Activated CD8-positive, alpha-beta memory T cell treated with anti-CD3 and anti-CD28 coated beads, Interleukin-2, amount 50 U/mL, for 48 hours (primary cell): Measurements from ENCODE around the gene PAQR4.

Experiments used
- DNase-seq: peaks from one replicate; pipeline ENCODE4 v3.0.0-alpha.2; 2020

Gene PAQR4

DNA sequence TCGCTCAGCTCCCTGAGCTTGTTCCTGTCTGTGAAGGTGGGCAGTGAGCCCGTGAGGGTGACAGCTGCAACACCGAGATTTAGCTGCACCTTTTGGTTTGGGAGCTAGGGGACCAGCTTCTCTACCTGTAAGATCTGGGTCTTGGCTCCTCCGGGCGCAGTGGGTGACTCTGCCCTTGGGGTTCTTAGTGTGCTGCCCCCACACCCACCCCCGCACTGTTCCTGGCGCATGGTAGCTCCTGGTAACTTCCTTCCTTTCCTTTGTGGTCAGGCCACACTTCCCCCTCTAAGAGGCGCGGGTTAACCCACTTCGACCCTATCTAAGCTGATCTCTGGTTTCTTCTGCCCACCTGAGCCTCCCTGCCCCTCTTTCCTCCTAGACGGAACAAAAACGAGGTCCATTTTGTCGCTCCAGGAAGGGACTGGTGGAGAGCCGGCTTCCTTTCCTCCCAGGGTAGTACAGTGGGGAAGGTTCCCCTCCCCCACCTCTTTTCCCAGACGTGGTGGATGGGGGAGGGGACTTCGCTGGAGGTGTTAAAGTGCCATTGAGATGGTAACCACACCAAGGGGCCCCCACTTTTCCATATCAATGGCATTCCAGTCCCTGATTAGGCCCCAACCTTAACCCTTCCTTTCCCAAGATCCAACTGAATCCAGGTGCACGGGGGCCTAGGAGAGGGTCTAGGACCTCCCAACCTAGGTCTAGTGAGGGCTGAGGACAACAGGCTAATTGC, 39.0 kb downstream of the PAQR4 start:
- DNase-seq = no peak

DNA sequence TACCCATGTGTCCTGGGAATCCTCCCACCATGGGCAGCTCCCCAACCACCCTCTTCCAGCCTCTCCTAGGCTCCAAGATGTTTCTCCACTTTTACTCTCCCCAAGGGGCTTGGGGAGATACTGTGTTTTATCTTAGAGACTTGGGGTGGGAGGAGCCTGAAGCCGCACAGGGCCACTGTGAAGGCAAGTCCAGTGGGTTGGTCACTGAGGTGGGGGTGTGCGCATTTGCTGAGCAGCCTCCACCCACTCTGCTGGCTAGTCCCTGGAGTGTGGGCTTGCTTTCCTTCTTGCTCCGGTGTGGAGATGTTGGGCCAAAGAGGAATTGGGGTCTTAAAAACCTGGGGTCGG, 39.5 kb downstream of the PAQR4 start:
- DNase-seq = no peak

DNA sequence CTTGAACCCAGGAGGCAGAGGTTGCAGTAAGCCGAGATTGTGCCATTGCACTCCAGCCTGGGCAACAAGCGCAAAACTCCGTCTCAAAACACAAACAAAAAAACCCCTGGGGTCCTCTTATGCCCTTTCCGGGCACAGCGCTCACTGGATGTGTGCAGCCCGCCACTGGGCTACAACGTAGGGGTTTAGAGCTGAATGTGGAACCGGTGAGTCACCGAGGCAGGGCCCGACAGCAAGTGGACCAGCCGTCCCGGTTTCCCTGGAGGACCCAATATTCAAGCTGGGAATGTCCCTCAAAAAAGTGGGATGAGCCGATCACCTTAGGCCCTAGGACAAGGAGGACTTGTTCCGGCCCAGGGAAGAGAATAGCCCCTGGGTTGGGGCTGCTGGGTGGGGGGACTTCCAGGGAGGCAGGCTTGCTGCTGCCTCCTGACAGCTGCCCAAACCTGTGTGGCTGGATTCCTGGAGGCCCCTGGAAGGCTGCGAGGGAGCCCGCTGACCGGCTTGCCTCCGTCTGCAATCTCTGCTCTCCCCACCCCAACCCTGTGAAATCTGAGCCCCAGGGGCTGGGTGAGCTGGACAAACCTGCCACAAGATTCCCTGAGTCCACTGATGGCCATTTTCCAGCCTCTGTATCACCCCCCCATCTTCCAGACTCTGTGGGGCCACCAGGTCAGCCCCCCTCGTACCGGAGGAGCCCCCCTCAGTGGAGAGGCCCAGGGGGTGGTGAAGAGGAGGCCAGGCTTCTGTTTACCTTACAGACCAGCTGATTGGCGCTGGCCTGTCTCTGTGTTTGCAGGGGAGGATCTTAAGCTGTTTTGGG, 40.6 kb downstream of the PAQR4 start:
- DNase-seq = no peak

DNA sequence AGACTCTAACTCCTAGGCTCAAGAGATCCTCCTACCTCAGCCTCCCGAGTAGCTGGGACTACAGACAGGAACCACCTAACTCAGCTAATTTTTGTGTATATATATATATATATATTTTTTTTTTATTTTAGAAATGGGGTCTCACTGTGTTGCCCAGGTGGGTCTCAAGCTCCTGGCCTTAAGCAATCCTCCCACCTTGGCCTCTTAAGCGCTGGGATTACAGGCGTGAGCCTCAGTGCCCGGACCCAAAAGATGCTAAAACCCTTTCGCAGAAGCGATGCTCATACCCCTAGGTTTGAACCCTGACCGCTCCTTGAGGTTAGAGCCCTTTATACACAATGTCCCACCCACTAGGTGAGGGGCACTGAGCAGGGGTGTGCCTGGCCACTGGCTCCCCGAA, 41.4 kb downstream of the PAQR4 start:
- no peak for DNase-seq

DNA sequence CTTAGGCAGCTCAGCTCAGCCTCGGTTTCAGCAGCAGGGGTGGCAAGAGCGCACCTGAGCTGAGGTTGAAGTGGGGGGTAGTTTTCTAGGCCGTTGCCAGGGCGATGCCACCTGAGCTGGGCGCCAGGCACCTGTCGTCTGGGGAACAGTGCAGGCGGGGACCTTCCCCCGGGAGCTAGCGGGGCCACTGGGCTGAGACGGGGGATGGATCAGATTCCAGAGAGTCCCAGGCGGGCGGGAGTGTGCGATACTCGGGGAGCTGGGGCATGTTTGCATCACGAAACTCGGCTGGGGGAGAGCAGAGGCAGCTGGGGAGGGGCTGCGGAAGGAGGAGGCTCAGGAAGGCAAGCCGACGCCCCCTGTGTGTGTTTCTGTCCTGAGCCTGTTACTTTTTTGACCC, 43.1 kb downstream of the PAQR4 start:
- DNase-seq = no peak

DNA sequence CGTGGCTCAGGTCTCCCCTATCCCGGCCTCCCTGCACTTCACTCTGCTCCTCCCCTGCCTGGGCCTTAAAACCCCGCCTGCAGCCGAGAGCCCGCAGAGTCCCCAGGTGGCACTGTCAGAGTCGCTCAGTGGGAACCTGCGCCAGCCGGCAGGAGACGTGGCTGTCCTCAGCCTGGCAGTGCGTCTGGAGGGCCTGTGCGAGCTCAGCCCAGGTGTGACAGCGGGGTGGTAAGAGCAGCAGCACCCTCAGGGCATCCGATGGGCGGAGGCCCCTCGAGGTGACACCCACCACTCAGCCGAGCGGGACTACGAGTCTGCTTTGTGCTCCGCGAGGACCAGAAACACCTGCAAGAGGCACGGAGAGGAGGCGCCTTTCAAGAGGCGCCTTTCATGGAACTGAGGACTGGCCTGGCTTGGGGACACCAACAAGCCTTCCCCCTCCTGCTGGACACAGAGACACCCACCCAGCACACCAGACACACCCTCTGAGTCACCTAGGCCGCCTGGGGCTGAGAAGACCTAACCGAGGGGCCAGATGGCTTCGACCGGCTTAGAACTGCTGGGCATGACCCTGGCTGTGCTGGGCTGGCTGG, 43.8 kb downstream of the PAQR4 start, which contains the start of gene CLDN9:
Gene CLDN9, plus strand, starts transcription at position 96 of the 593 bp plus-strand sequence. Its CDS starts 440 bp downstream, at position 536.
- DNase-seq = no peak

DNA sequence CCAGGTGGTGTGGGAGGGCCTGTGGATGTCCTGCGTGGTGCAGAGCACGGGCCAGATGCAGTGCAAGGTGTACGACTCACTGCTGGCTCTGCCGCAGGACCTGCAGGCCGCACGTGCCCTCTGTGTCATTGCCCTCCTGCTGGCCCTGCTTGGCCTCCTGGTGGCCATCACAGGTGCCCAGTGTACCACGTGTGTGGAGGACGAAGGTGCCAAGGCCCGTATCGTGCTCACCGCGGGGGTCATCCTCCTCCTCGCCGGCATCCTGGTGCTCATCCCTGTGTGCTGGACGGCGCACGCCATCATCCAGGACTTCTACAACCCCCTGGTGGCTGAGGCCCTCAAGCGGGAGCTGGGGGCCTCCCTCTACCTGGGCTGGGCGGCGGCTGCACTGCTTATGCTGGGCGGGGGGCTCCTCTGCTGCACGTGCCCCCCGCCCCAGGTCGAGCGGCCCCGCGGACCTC, 44.4 kb downstream of the PAQR4 start:
- no peak for DNase-seq

DNA sequence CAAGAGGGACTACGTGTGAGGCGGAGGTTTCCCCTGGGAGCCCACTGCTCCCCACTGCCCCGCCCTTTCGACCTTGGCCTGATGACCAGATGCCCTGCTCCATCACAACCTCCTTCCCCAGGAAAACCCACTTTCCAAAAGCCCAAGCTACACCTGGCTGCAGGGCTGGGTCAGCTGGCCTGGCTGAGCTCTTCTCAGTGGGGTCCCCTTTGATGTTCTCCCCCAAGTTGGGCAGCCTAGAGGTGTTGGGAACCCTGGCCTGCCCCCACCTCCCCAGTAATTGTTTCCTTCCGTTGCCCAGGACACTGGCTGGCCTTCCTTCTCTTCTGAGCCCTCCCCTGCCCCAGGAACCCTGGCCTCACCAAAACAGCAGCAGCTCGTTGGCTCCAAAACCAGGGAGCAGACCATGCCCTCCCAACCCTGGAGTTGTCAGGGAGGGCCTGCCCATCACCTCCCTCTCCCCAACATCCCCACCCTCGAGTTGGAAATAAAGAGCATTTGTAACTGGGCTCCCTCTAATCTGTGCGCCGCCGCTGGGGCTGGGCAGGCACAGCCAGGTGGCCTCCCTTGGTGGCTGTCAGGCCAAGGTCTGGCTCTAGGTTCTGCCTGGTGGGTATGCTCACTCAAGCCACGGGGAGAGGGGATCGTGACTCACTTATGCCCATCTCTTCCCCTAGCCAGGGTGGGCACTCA, 45.0 kb downstream of the PAQR4 start:
- no peak for DNase-seq

DNA sequence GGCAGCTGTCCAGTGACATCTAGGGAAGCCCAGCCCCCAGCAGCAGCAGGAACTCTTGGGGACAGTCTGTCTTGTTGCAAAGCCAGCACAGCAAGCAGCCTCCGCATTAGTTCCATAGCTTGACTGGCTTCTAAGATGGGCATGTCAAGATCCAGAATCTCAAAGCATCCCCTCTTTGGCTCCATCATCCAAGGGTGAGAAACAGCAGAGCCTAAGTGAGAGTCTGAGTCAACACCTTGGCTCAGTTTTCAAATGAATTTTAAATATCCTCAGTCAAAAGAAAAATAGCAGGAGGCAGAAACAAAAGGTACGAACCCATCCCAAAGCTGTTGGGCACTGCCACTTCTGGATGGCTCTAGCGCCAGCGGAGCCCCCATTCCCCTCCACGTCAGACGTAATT, 45.8 kb downstream of the PAQR4 start:
- DNase-seq = no peak

DNA sequence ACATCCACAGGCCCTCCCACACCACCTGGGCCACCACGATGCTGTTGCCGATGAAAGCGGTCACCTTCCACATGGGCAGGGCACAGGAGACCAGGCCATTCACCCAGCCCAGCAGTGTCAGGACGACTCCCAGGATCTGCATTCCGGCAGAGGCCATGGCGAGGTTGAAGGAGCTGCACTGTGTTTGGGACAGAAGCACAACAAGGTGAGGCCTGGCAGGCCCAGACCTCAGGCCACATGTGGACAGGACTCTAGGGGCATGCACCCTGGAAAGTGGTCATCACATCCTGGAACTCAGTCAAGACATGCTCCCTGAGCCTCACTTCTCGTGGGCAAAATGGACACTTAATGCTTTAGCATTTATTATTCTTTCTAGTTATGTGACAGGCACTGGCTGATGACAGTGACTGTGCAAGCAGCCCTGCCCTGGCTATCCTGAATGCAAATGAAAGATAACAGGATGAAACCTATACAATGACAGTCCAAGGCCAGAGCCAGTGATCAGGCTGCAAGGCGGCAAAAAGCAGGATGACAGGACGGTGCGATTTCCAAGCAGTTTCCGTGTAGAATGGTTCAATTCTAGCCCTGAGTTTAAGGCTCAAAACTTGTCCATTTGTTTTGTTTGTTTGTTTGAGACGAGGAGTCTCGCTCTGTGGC, 46.8 kb downstream of the PAQR4 start:
- no peak for DNase-seq

DNA sequence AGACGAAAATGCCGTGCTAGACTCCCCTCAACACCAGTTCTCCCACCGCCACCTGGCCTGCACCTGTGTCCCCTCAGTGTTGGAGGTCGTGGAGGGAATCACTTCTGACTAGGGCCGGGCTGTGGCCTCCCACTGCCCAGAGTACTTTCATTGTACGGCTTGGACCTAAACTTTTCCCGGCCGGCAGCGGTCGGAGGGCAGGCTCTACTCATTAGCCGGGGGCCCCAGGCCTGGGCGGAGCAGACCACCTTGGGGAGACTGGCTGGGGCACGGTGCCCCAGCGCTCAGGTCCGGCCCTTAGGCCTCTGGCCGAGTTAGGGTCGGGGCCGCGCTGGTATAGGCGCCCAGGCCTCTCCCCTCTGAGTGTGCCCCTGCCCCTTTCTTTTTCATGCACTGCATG, 48.2 kb downstream of the PAQR4 start:
- no peak for DNase-seq

DNA sequence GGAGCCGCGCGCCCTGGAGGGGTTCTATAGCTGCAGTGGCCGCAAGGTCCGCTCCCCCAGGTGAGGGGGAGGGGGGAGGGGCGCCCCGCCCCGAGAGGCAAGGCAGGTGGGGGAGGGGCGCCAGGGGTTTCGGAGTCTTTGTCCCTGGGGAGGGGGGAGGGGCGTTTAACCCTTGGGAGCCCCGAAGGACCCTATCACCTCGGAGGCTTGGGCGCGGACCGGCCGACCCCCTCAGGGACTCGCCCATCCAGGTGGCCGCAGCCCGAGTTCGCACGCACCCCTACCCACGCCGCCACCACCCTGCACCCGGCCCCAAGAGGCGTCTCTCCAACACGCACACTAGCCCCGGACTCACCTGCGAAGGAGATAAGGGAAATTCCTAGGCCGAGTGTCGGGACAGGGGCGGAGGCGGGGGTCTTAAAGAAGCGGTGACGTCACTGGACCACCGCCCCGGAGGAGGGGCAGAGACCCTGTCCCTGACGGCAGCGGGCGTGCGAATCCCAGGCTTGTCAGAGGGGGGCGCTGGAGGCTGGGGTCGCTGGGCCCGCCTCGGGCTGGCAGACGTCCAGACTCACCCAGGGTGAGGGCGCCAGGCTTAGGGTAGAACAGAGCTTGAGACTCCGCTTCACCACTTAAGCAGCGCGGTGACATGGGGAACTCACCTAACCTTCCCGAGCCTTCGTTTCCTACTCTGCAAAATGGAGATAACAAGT, 48.8 kb downstream of the PAQR4 start, which contains the start of gene CLDN6:
Gene CLDN6, minus strand, starts transcription at position 390 of the 713 bp plus-strand sequence. CDS start 2,162 bp downstream, outside the sequence.
- DNase-seq = peak; percentile 80

DNA sequence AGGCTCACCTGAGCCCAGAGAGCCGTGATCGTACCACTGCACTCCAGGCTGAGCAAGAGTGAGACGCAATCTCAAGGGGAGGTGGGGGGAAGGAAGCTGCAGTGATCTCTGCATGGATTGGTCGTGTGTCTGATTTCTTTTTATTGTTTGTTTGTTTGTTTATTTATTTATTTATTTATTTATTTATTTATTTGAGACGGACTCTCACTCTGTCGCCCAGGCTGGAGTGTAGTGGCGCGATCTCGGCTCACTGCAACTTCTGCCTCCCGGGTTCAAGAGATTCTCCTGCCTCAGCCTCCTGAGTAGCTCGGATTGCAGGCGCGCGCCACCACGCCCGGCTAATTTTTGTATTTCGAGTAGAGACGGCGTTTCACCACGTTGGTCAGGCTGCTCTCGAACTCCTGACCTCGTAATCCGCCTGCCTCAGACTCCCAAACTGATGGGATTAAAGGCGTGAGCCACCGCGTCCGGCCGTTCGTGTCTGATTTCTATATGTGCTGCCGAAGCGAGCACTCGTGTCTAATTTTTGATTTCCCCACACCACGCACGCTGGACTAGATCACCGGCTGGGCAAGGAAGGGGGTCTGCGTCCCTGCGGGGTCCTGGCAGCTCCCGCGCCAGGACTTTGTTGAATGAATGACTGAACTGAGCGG, 50.6 kb downstream of the PAQR4 start:
- no peak for DNase-seq

DNA sequence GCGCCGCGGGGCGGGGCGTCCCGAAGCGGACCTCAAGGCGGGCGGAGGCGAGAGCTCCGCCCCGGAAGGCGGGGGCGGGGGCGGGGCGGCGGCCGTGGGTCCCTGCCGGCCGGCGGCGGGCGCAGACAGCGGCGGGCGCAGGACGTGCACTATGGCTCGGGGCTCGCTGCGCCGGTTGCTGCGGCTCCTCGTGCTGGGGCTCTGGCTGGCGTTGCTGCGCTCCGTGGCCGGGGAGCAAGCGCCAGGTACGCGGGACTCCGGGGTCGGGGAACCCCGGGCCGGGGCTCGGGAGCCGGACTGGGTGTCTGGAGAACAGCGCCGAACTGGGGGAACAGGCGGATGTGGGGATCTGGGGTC, 51.1 kb downstream of the PAQR4 start, which contains the start of gene TNFRSF12A:
Gene TNFRSF12A, plus strand, starts transcription at position 122 of the 357 bp plus-strand sequence. Its CDS starts 30 bp downstream, at position 152.
- peak; percentile 86 for DNase-seq

DNA sequence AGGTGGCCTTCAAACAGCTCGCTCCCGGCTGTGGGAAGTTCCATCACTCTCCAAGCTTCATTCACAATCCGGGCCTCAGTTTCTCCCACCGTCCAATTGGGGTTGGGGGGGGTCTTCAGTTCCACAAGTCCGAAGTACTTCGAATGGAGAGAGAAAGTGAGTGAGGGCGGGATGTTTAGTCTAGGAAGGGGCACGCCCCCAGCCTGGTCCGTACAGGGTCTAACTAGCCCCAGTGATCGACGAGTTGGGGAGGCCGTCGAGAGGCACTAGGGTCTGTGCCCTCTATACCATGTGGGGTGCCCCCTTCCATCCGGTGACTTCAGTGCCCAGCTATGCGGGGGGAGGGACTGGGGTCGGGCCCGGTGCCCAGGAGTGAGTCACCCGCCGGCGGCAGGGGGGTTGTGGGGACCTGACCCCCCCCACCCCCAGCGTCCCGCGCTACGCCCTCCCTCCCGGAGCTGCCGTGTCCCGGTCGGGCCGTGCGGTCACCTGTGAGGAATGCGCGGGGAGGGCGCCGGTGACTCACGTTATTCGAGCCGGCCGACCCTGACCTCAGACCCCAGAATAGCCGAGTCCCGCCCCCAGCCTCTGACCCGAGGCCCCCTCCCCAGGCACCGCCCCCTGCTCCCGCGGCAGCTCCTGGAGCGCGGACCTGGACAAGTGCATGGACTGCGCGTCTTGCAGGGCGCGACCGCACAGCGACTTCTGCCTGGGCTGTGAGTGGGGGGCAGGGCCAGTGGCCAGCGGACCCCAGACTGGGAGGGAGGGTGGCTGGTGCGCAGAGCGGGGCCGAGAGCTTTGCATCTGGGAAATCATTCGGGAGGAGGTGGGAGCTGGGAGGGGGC, 51.7 kb downstream of the PAQR4 start:
- peak; percentile 76 for DNase-seq

DNA sequence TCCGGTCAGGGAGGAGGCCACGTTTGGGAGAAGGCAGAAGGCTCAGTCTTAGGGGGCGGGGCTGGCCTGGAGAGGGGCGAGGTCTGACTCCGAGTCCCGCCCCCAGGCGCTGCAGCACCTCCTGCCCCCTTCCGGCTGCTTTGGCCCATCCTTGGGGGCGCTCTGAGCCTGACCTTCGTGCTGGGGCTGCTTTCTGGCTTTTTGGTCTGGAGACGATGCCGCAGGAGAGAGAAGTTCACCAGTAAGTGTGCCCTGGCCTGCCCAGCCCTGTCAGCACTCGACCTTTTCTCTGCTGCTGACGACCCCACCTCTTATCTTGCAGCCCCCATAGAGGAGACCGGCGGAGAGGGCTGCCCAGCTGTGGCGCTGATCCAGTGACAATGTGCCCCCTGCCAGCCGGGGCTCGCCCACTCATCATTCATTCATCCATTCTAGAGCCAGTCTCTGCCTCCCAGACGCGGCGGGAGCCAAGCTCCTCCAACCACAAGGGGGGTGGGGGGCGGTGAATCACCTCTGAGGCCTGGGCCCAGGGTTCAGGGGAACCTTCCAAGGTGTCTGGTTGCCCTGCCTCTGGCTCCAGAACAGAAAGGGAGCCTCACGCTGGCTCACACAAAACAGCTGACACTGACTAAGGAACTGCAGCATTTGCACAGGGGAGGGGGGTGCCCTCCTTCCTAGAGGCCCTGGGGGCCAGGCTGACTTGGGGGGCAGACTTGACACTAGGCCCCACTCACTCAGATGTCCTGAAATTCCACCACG, 52.5 kb downstream of the PAQR4 start:
- DNase-seq = peak; percentile 89

DNA sequence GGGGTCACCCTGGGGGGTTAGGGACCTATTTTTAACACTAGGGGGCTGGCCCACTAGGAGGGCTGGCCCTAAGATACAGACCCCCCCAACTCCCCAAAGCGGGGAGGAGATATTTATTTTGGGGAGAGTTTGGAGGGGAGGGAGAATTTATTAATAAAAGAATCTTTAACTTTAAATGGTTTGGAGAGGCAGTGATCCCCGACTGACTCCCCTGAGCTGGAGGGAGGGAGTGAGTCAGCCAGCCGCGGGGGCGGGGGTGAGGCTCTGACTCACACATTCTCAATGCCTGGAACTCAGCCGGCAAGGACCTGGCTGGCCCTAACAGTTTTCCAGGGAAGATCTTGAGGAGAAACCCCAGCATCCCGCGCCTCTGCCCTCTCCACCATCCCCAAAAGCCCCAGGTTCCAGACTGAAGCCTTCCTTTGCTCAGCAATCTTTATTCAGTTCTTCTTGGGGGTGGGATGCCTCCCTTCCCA, 53.1 kb downstream of the PAQR4 start:
- peak; percentile 92 for DNase-seq

DNA sequence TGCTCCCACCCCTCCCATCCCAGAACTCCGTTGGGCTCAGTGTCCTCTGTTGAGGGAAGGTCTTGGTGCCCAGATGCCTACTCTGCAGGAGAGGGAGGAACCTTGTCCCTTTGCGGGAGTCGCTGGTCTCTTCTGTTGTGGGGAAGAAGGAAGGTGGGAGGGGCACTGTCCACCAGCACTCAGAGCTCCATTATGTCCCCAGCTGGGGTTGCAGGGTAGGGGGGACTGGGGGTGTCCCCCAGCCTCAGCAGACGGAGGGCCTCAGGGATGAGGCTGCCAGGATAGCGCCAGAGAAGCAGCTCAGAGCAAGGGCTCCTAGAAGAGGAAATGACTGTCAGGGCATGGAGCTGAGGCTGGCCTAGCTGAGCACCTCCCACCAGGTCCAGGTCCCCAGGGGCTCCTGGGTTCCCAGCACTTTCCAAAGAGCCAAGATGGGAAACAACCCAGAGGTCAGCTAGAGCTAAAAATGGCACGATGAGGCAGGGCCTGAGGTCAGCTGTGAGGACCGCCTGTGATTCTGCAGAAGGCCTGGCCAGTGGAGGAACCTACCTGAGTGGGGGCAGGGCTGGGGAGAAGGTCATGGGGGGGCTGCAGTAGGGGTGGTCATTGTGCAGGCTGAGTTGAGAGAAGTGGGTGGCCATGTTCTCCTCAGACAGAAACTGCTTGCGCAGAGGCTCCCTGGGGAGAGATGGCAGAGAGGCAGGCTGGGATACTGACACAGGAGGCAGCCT, 53.7 kb downstream of the PAQR4 start:
- DNase-seq = no peak
